HG02852 (cell line): ENCODE results near the gene SLC2A5.

Experiments used
- ATAC-seq: cut with Tn5 transposase; IDR thresholded peaks from one replicate; pipeline ENCODE4 v1.9.1; 2021; ENCODE audit warnings: mild to moderate bottlenecking, moderate library complexity; ENCODE audit not compliant: unreplicated experiment

Gene SLC2A5

GRCh38 chr1:9093581-9093980 lies 24.1 kb upstream of the SLC2A5 start:
- ATAC-seq, result no peak

DNA sequence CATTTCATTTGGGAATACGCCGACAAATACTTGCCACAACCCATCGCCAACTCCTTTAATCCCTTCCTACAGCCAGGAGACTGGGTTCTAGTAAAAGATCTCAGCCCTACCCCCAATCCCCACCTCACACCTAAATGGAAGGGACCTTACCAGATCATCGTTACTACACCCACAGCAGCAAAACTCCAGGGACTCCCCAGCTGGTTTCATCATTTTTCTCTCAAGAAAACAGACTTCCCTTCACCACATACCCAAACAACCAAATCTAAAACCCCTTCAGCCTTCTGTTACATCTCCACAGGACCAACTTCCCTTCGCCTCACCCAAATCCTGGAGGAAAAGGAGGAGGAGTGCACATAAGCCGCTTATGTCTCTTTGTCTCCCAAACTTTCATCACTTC lies 23.7 kb upstream of the SLC2A5 start:
- ATAC-seq, result no peak

GRCh38 chr1:9088807-9089206 lies 19.4 kb upstream of the SLC2A5 start:
- no peak for ATAC-seq

DNA sequence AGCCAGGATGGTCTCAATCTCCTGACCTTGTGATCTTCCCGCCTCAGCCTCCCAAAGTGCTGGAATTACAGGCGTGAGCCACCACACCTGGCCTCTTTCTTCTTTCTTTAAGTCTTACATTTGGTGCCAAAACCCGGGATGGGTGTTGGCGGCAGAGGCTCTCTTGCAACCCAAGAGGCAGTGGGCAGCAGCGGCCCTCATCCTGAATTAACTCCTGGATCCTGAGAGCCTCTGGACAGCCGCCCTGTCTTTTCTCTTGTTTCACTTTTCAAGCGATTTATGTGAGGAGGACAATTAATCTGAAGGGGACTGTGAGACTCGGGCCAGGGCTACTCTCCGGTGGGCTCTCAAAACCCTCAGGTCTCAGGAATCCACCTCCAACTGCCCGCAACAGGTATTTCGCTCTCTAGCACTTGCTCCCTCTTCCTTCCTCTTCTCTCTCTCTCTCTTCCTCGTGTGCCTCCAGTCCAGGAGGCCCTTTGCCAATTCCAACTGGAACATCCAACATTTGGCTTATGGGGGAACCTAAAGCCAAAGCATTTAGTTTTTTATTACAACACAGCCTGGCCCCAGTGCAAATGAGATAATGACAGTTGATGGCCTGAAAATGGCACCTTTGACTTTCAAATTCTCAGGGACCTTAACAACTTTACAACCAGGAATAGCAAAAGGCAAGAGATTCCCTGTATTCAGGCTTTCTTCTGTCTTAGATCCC lies 18.1 kb upstream of the SLC2A5 start:
- ATAC-seq, result no peak

GRCh38 chr1:9086796-9087195 lies 17.4 kb upstream of the SLC2A5 start:
- no peak for ATAC-seq

- ATAC-seq, result no peak
Measured at GRCh38 chr1:9086045-9086444, 16.6 kb upstream of the SLC2A5 start.

DNA sequence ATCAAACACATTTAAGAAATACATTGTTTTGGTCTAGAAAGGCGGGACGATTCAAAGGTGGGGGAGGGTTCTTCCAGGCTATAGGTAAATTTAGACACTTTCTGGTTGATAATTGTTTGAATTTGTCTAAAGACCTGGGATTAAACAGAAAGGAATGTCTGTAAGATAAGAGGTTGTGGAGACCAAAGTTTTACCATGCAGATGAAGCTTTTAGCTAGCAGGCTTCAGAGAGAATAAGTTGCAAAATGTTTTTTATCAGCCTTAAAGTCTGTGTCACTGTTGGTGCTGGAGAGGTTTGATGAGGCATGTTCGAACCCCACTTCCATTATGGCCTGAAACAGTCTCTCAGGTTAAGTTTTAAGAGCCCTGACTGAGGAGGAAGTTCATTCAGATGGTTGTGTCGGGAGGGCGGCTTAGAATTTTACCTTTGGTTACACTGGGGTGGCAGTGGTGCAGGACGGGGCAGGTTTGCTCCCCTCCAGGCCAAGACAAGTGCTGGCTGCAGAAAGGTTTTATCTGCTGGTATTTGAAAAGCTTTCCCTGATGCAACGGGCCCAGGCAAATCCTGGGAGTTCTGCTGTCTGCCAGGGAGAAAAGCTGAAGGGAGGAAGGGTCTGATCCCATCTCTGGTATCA lies 16.0 kb upstream of the SLC2A5 start:
- ATAC-seq, result no peak

DNA sequence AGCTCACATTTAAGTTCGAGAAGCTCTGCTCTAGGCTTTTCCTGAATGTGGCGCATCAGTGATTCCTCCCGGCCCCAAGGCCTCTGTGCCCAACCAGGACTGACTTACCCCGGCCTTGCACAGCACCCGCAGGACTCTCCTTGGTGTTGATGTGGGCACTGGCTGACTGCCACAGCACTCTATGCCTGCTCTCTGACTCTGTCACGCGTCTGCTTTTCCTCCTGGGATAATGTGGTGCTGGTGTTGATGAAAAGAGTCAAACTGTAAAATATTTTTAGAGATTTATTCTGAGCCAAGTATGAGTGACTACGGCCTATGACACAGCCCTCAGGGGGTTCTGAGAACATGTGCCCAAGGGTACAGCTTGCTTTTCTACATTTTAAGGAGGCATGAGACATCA lies 15.5 kb upstream of the SLC2A5 start:
- no peak for ATAC-seq

DNA sequence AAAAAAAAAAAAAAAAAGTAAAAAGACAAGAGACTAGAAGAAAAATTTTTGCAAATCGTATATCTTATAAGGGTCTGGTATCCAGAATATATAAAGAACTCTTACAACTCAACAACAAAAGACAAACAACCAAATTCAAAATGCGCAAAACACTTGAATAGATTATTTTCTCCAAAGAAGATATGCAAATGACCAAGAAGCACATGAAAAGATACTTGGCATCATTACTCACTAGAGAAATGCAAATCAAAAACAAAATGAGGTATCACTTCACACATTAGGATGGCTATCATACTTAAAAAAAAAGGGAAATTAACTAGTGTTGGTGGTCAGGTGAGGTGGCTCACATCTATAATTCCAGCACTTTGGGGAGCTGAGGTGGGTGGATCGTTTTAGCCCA lies 12.0 kb upstream of the SLC2A5 start:
- ATAC-seq, result no peak

GRCh38 chr1:9080705-9081291 lies 11.4 kb upstream of the SLC2A5 start:
- no peak for ATAC-seq

- peak; percentile 52 for ATAC-seq
Measured at GRCh38 chr1:9079988-9080704, 10.7 kb upstream of the SLC2A5 start.

- no peak for ATAC-seq
Measured at GRCh38 chr1:9078752-9079500, 9.5 kb upstream of the SLC2A5 start.

- ATAC-seq, result no peak
Measured at GRCh38 chr1:9078015-9078751, 8.7 kb upstream of the SLC2A5 start.

GRCh38 chr1:9075022-9075421 lies 5.6 kb upstream of the SLC2A5 start:
- no peak for ATAC-seq

GRCh38 chr1:9073143-9073542 lies 3.7 kb upstream of the SLC2A5 start:
- no peak for ATAC-seq

- ATAC-seq, result no peak
Measured at GRCh38 chr1:9071554-9072235, 2.3 kb upstream of the SLC2A5 start.

DNA sequence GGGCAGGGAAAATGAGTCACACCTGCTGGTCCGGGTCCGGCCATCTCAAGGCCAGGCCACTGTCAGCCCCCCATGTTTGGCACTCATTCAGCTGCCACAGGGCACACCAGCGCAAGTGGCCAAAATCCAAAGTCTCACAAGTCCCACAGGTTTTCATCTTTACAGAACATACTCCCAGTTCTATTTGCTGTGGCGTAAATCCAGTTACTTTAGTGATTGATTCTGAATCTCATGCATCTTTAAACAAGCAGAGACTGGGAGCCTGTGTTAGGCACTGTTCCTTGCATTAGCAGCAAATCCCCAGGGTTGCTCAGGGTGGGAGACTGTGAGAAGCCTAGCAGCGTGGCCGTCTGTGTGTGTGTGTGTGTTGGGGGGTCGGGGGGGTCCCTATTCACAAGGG lies 1.1 kb upstream of the SLC2A5 start:
- ATAC-seq, result no peak

- ATAC-seq, result no peak
Measured at GRCh38 chr1:9068981-9069325, 482 bp downstream of the SLC2A5 start.

DNA sequence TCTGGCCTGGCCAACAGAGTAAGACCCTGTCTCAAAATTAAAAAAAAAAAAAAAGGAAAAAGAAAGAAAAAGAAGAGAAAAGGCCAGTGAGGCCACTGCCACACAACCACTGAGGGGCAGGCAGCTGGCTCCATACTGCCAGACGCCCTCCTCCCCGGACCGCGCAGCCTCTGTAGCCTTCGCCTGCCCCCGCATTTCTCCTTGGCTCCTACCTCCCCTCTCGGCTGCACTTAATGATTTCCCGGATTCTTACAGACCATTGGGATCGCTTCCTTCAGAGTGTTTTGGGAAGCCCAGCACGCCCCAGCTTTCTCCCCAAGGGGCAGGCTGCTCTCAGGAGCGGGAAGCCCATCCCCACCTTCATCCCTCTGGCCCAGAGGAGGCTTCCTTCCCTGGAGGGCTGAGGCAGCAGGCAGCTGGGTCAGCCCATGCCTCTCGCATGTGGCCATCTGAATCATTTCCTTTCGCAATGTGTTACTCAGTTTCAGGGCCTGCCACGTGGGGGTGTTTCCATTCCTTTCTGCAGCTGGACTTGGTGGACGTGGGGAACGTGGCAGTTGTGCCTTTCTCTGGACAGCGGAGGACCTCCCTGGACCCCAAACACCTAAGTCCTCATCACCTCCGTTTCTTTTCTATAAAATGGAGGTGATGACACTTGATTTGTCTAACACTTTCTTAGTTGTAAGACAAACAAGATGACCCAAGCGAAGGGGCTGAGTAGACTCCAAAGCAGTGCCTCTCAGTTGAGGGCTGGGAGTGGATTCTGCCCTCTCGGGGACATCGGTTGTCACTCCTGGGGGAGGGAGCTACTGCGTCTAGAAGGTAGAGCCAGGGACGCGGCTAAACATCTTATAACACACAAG lies 2.3 kb downstream of the SLC2A5 start:
- ATAC-seq, result no peak
